Duodenal mucosa (tissue), 2 donors: ENCODE data around the gene METTL8.

Experiments
- H3K27ac ChIP-seq: one replicate; pipeline ENCODE4 v1.7.0; 2013; ENCODE audit warnings: low read depth, low read length
- H3K27me3 ChIP-seq, 2 donors: one replicate each; pipeline ENCODE4 v1.7.0; 2013; ENCODE audit warnings: low read length in 2 of 2, control low read depth in 1 of 2; ENCODE audit not compliant: insufficient read depth in 2 of 2, control insufficient read depth in 1 of 2
- H3K36me3 ChIP-seq, 2 donors: one replicate each; pipeline ENCODE4 v1.7.0; 2013; ENCODE audit warnings: low read length in 2 of 2, control low read depth in 1 of 2; ENCODE audit not compliant: insufficient read depth in 2 of 2, control insufficient read depth in 1 of 2
- H3K4me1 ChIP-seq, 2 donors: one replicate each; pipeline ENCODE4 v1.7.0; 2013; ENCODE audit warnings: low read length in 2 of 2, control low read depth in 1 of 2; ENCODE audit not compliant: insufficient read depth in 2 of 2, control insufficient read depth in 1 of 2
- H3K4me3 ChIP-seq, 2 donors: one replicate each; pipeline ENCODE4 v1.7.0; 2013; ENCODE audit warnings: low read length in 2 of 2, low read depth in 1 of 2
- H3K9ac ChIP-seq, 2 donors: one replicate each; pipeline ENCODE4 v1.7.0; 2013; ENCODE audit warnings: low read length in 2 of 2, low read depth in 1 of 2
- H3K9me3 ChIP-seq, 2 donors: one replicate each; pipeline ENCODE4 v1.7.0; 2013; ENCODE audit warnings: low read length in 2 of 2, control low read depth in 1 of 2; ENCODE audit not compliant: control insufficient read depth in 1 of 2

Gene METTL8

GRCh38 chr2:171404261-171404660 lies 29.5 kb downstream of the METTL8 start:
- Histone ChIP-seq H3K36me3 (no peaks in the 10 kb centered on the region), H3K9ac (no peak overlapping the region), H3K27me3 (no peaks in the 10 kb centered on the region), H3K4me3 (no peak overlapping the region), H3K9me3 (peaks cover 0 to 6% of the 10 kb centered on the region in 2 donors), H3K4me1 (no peaks in the 10 kb centered on the region), H3K27ac (no peak overlapping the region)

DNA sequence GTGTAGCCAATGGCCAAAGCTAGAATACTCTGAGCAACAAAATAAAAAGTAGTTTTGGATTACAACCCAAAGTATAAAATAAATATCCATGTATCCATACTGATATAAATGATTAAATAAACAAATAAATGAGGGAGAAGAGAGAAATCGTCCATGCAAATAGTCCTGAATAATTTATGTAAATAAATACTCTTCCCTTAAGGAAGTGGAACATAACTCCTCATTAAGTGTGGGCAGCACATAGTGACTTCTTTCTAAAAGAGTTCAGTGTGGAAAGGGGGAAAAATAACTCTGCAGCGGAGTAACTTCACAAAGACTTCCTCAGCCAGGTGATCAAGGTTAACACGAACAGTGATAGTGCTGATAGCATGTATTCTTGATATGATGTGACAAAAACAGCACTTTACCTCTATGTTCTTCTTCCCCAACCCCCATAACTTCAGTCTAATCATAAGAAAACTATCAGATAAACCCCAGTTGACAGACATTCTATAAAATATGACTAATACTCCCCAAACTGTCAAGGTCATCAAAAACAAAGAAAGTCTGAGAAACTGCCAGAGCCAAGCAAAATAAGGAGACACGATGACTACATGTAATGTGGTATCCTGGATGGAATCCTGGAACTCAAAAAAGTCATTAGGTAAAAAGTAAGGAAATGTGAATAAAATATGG lies 30.7 kb downstream of the METTL8 start:
- no peaks in the 10 kb centered on the region for H3K27me3 ChIP-seq
- H3K4me3 ChIP-seq, result no peak overlapping the region
- no peaks in the 10 kb centered on the region for H3K4me1 ChIP-seq
- H3K9me3 ChIP-seq, result peaks cover 0 to 6% of the 10 kb centered on the region in 2 donors
- H3K36me3 ChIP-seq, result no peaks in the 10 kb centered on the region
- H3K9ac ChIP-seq, result no peak overlapping the region
- no peak overlapping the region for H3K27ac ChIP-seq

DNA sequence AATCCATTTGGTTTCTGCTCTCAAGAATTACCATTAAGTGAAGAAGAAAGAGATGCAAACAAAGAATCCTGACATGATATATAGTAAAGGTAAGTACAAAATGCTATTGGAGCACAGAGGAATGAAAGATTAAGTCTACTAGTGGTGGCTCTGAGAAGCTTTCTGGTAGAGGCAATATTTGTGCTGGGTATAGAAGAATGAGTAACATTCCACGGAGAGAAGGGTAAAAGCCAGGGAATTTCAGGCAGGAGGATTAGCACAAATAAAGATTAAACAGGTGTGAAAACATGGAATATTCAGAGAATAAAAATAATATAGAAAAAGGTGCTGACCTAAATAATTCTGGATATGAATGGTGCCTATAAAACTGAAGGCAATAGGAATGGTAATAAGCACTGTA lies 31.8 kb downstream of the METTL8 start:
- Histone ChIP-seq H3K9me3 (peaks cover 0 to 6% of the 10 kb centered on the region in 2 donors), H3K4me1 (no peaks in the 10 kb centered on the region), H3K36me3 (no peaks in the 10 kb centered on the region), H3K9ac (no peak overlapping the region), H3K4me3 (no peak overlapping the region), H3K27ac (no peak overlapping the region), H3K27me3 (no peaks in the 10 kb centered on the region)

DNA sequence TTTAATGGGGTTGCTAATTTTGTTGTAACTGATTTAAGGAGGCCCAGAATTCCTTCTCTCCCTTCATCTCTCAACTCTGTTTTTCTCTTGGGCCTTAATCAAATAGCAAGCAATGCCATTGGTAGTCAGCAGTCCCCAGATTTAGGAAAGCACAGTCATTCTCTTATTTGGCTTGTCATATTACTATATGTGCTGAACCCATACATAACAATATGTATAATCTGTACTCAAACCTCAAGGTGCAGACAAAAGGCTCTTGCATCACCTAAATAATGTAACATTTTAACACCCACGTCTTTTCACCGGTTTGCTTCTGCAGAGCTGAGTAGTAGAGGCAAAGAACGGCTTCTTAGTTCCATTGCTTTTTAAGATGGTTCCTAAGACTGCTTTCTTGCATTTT lies 33.4 kb downstream of the METTL8 start:
- H3K36me3 ChIP-seq, result no peaks in the 10 kb centered on the region
- no peak overlapping the region for H3K9ac ChIP-seq
- no peak overlapping the region for H3K4me3 ChIP-seq
- no peak overlapping the region for H3K27ac ChIP-seq
- no peaks in the 10 kb centered on the region for H3K27me3 ChIP-seq
- H3K9me3 ChIP-seq, result peaks cover 0 to 6% of the 10 kb centered on the region in 2 donors
- H3K4me1 ChIP-seq, result no peaks in the 10 kb centered on the region

DNA sequence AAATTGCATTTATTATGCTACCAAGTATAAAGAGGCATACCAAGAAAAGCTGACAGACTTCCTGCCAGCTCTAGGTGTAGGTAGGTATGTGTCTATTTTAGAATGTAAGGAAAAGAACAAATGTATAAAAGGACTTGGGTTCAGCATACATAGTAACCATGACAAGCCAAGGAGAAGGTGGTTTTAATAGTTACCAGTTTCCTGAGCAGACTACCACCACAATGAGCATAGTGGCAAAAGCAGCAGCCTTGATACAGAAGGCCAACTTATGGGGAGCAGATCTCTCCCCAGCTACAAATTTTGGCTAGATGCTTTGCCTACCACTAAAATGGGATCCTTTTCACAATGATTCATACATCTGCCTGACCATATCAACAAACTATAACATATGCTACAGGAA lies 34.5 kb downstream of the METTL8 start:
- H3K4me1 ChIP-seq, result no peaks in the 10 kb centered on the region
- peaks cover 0 to 6% of the 10 kb centered on the region in 2 donors for H3K9me3 ChIP-seq
- no peak overlapping the region for H3K9ac ChIP-seq
- no peak overlapping the region for H3K4me3 ChIP-seq
- H3K27me3 ChIP-seq, result no peaks in the 10 kb centered on the region
- H3K27ac ChIP-seq, result no peak overlapping the region
- H3K36me3 ChIP-seq, result no peaks in the 10 kb centered on the region

DNA sequence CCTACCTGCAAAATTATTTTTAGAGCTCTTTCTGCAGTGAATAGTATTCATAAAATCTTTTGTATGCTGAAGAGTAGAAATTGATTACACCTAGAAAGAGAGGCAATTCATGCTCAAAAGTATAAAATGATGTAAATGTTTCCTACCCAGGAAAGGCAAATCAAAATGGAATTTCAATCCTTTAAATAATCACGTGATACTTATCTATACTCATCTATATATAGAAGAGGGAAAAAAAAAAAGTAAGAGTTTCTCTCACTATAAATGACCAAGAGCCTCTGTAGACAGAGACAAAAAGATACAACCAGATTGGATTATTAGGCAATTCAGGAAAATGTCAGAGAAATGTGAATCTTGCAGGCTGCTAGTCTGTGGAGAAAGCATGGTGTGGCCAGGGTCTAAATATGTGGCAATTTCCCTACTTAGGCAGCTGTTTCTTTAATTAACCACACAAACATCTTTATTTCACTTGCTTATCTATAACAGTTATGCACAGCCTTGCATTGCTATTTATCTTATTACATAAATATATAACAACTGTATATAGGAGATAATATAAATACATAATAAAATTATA lies 39.5 kb downstream of the METTL8 start:
- no peak overlapping the region for H3K4me3 ChIP-seq
- no peaks in the 10 kb centered on the region for H3K27me3 ChIP-seq
- H3K9me3 ChIP-seq, result no peaks in the 10 kb centered on the region
- no peak overlapping the region for H3K9ac ChIP-seq
- no peaks in the 10 kb centered on the region for H3K4me1 ChIP-seq
- no peaks in the 10 kb centered on the region for H3K36me3 ChIP-seq
- no peak overlapping the region for H3K27ac ChIP-seq

DNA sequence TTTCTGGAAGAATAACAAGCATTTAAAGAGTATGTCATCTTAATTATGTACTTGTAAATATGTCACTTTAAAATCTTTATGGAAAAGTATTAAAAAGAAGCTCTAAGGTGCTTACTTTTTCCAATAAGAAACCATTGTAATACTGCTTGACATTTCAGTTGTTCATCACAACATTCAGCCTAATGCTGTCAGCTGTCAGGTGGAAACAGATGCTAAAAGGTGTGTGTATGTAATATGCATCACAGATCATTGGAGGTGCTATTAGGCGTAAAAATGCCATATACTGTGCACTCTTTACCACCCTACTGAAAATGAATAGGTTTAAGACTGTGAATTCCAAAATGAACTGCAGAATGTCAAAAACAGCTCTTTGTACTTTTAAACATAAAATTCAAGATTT lies 40.3 kb downstream of the METTL8 start:
- Histone ChIP-seq H3K9ac (no peak overlapping the region), H3K27ac (no peak overlapping the region), H3K4me1 (no peaks in the 10 kb centered on the region), H3K4me3 (no peak overlapping the region), H3K27me3 (no peaks in the 10 kb centered on the region), H3K9me3 (no peaks in the 10 kb centered on the region), H3K36me3 (no peaks in the 10 kb centered on the region)

- no peak overlapping the region for H3K9ac ChIP-seq
Observed at GRCh38 chr2:171391532-171391931, 42.3 kb downstream of the METTL8 start.

DNA sequence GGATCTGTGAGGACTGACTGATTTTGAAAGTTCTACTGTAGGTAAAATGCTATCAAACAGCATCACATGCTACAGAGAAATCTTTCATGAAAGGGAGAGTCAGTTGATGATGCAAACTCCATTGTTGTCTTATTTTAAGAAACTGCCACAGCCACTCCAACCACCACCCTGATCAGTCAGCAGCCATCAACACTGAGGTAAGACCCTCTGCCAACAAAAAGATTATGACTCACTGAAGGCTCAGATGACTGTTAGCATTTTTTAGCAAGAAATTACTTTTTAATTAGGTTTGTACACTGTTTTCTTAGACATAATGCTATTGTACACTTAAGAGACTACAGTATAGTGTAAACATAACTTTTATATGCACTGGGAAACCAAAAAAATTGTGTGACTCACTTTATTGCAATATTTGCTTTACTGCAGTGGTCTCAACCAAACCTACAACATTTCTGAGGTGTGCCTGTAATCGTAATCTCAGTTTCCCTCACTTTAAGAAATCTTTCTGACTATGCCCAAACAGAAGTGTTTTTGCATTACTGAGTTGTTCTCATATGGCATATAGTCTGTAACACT lies 42.8 kb downstream of the METTL8 start:
- Histone ChIP-seq H3K4me3 (no peak overlapping the region), H3K27me3 (no peaks in the 10 kb centered on the region), H3K9me3 (no peaks in the 10 kb centered on the region), H3K27ac (no peak overlapping the region), H3K9ac (no peak overlapping the region), H3K36me3 (no peaks in the 10 kb centered on the region), H3K4me1 (no peaks in the 10 kb centered on the region)

More at GRCh38 chr2:171391532-171391931, 42.3 kb downstream of the METTL8 start:
- Histone ChIP-seq H3K27me3 (no peaks in the 10 kb centered on the region), H3K4me3 (no peak overlapping the region), H3K4me1 (no peaks in the 10 kb centered on the region), H3K9me3 (no peaks in the 10 kb centered on the region), H3K27ac (no peak overlapping the region), H3K36me3 (no peaks in the 10 kb centered on the region)

GRCh38 chr2:171389780-171390179 lies 44.0 kb downstream of the METTL8 start:
- Histone ChIP-seq H3K9me3 (no peaks in the 10 kb centered on the region), H3K27me3 (no peaks in the 10 kb centered on the region), H3K9ac (no peak overlapping the region), H3K4me1 (no peaks in the 10 kb centered on the region), H3K36me3 (no peaks in the 10 kb centered on the region), H3K27ac (no peak overlapping the region), H3K4me3 (no peak overlapping the region)
